GM18870 (cell line): ENCODE results near the gene TENT4B.
"Not testable (repeated sequence)": the region's sequence is repeated elsewhere in the genome, so short reads cannot be mapped to it uniquely, and the experiment has no call there.

Source experiments
- ATAC-seq: cut with Tn5 transposase; IDR thresholded peaks from one replicate; pipeline ENCODE4 v1.9.1; 2021; ENCODE audit warnings: moderate library complexity; ENCODE audit not compliant: unreplicated experiment

The TENT4B gene

DNA sequence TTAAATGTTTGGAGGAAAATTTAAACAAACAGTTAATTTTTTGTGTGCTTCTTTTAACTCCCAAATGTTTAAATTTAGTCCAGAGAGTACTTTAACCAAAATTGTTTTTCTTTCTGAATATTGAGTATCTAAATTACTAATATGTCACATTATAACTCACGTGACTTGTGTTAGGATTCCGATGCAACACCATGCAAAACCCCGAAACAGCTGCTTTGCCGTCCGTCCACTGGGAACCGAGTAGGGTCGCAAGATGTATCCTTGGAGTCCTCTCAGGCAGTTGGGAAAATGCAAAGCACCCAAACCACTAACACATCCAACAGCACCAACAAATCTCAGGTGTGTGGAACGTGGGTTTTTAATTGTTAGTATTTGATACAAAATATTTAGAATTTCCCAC, 74.6 kb downstream of the TENT4B start:
- no peak for ATAC-seq

GRCh38 chr16:50228364-50228868, 75.3 kb downstream of the TENT4B start:
- no peak for ATAC-seq

- ATAC-seq: no peak
These were observed 76.1 kb downstream of the TENT4B start for GRCh38 chr16:50229149-50229726.

DNA sequence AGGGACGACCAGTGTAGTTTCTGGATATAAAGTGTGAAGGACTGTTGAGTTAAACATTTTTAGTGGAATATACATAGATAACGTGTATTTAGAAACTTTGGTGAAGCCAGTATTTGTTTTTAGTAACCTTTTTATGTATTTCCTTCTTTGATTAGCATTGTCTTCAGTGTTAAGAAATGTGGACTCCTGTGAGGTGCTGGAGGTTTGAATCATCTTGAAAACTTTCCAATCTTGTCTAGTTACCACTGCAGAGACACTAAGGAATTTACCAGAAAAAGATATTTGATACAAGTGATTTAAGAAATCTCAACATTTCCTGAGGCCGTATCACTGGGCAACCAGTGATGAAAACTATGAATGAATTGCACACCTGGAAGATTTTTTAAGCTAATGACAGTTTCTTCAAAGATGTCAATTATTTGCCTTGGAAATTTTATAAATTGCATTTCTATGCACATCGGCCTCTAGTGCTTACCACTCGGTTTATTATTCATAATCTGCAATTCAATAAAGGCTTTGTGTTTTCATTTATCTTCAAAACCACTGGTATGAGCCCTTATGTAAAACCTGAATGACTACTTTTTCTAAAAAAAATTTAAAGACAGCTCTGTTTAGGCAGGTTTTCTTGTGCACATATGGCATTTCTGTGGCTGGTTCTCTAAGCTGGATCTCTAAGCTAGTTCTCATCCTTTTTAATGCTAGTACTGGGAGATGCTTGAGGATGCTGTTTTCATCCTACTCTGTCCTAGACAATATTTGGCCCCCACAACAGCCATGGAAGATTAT, 81.9 kb downstream of the TENT4B start:
- ATAC-seq: no peak

GRCh38 chr16:50235581-50235980, 82.5 kb downstream of the TENT4B start:
- no peak for ATAC-seq

DNA sequence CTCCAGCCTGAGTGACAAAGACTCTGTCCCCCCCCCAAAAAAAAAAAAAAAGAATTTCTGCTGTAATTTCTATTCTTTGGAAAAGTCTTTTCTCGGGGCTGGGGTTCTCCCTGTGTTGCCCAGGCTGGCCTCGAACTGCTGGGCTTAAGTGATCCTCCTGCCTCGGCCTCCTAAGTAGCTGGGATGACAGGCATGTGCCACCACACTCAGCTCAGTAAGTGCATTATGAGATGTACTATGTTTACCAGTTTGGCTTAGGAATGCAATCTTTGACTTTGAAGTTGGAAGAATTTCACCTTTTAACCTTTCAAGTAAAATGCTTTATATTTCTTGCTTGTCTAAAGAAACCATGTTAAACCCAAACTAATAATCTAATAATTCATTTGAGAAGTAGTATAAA, 85.2 kb downstream of the TENT4B start:
- no peak for ATAC-seq

DNA sequence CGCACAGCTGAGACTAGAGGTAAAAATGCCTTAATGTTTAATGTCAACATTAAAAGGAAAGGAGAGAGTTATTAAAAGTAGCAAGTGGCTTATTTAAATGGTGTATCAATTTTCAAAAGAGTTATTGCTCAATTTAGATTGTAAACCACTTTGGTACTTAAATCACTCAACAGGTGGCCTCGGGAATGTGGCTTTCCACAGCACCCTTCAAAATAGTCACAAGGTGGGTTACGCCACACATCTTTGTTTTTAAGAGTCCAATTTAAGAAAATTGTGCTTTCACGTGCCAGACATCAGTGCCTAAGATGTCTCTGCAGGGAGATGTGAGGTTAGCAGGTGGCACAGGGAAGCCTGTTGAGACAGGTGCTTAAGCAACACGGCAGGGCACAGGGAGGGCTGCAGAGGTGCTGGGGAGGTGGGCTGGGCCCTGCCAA, 85.8 kb downstream of the TENT4B start:
- ATAC-seq: no peak

DNA sequence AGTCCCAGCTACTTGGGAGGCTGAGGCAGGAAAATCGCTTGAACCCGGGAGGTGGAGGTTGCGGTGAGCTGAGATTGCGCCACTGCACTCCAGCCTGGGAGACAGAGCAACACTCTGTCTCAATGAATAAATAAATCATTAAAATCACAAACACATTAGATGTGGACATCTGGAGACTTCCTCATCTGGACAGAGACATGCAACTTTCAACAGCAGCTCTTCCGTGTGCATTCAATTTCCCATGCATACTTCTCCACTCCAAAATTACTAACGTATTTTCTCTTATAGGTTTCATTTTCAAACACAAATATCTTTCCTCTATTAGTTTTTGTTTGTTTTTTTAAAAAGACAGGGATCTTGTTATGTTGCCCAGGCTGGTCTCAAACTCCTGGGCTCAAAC, 89.9 kb downstream of the TENT4B start:
- not testable (repeated sequence) for ATAC-seq

DNA sequence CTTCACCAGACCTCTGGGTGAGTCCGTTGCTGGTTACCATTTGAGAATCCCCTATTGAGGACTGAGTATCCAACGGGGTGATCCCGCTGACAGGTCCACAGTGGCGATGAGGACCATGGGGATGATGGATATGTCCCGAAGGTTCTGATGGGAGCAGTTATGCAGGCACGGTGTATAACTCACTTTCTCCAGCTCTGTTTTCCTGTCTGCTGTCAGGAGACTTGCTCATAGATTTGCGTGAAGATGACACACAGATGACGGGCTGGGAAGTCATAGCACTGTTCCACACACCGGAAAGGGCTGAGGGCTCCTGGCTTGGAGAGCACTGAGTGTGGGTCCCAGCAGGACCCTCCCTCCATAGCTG, 91.0 kb downstream of the TENT4B start:
- ATAC-seq: no peak

GRCh38 chr16:50244504-50245416, 91.7 kb downstream of the TENT4B start:
- no peak for ATAC-seq

DNA sequence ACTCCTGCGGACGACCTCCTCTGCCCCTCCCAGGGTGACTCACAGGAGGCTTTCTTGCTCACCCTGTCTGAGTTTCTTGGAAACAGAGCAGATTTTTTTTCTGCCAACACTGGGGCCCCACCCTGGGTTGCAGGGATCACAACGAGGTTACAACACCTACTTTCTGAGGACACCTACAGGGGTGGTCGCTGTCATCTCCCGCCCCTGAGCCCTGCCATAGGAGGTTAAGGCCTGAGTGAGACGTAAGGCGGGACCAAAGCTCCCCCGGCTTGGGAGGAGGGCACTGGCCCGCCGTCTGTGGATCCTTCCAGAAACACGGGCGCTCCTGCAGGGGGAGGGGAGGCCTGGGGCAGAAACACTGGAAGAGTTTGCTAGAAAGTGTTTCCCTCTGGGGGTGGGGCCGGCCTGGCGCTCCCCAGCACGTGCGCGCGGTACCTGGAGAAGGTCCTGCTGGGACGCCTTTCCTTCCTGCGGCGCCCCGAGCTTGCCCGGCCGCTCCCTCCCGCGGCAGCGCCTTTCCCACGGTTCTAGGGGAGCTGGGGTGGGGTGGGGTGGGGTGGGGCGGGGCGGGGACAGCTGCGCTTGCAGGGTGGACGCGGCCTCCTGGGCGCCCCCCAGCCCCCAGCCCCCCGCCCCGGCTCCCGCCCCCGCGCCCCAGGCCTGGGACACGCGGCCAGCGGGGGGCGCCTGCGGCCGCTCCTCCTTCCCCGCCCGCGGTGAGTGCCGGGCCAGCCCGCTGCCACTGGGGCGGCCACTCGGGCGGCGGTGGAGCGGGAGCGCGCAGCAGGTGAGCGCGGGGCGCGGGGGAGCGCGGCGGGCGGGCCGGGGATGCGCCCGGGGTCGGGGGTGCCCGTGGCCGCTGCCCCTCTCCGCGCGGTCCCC, 92.6 kb downstream of the TENT4B start:
- no peak for ATAC-seq

- no peak for ATAC-seq
These were observed 93.4 kb downstream of the TENT4B start for GRCh38 chr16:50246299-50247122.

DNA sequence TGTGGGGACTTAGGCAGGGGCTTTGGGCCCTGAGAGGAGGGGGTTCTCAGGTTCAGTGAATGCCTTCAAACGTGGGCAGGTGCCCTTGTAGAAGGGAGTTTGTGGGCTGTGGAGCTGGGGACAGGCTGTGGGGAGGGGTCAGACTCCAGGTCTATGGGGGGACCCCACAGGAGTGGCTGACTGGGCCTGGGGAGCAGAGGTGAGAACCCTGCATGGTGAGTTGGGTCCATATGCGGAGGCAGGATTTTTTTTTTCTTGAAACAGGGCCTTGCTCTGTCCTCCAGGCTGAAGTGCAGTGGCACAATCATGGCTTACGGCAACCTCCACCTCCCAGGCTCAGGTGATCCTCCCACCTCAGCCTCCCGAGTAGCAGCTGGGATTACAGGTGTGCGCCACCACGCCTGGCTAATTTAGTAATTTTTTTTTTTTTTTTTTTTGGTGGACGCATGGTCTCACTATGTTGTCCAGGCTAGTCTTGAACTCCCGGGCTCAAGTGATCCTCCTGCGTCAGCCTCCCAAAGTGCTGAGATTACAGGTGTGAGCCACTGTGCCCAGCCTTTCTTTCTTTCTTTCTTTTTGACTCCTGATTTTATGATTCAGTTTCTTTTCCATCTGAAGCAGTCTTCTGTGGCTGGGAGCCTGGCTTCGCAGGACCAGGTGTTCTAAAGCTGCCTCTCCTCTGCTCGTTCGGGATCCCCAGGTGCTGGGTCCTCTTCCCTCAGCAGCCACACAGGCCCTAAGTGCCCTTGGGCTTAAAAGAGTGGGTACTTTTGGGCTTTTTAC, 94.2 kb downstream of the TENT4B start:
- ATAC-seq: no peak

GRCh38 chr16:50247906-50248608, 95.0 kb downstream of the TENT4B start:
- no peak for ATAC-seq

DNA sequence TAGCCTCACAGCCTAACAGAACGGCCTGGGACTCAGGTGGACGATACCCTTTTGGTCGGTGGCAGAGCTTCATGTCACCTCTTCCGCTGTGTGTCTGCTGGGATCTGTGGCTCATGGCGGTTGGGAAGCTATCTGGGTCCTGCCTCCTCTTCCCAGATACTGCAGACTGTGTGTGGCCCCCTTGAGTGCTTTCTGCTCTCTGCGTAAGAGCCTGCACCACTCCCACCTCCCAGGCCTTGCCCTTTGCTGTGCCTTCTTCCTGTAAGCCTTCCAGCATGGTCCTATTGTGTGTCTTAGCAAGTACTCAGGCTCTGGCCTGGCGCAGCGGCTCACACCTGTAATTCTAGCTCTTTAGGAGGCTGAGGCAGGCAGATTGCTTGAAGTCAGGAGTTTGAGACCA, 95.7 kb downstream of the TENT4B start:
- no peak for ATAC-seq

- ATAC-seq: no peak
These were observed 98.4 kb downstream of the TENT4B start for GRCh38 chr16:50251375-50252081.

- ATAC-seq: no peak
These were observed 99.0 kb downstream of the TENT4B start for GRCh38 chr16:50252082-50252611.
